ENCODE results near the gene MARK3. TPM values are rescaled to one million over a fixed set of nuclear protein-coding genes. Genes with fewer than 3 reads are reported as not detected.
A peak's percentile ranks its signal among the peaks of the same experiment; 100 is the strongest.

The MARK3 gene
- total RNA-seq, 1 experiment from 2014 or later, result 81.9 TPM

DNA sequence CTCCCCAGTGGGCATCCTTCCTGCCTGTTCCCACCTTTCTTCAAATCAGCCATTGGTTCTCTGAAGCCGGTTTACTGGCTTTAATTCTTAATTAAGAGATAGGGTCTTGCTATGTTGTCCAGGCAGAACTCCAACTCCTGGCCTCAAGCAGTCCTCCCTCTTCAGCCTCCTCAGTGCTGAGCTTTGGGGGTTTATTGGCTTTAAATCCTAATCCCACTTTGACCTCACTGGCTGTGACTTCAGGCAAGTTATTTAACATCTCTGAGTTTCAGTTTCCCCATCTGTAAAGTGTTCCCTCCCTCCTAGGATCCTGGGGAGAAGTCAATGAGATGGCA lies 141.7 kb downstream of the MARK3 start:
- Histone ChIP-seq H4K8ac (replicated peaks; ENCODE audit: insufficient read length, low read depth, low read length) (no peak overlapping the region), H3T11ph (ENCODE audit: low read length) (no peak overlapping the region), H4K91ac (ENCODE audit: insufficient read length, low read depth, low read length) (no peak overlapping the region), H3K27ac (ENCODE audit: insufficient read length, low read depth, low read length) (no peak overlapping the region), H3K27me3 (ENCODE audit: insufficient read depth, low read length) (peaks cover 7% of the 10 kb centered on the region; the same call in 1 of the 2 replicates), H3K14ac (ENCODE audit: insufficient read depth, low read length) (no peak overlapping the region), H4K5ac (ENCODE audit: insufficient read length, low read depth, low read length) (no peak overlapping the region), H2BK12ac (ENCODE audit: insufficient read length, low read depth, low read length) (no peak overlapping the region), H2AFZ (ENCODE audit: low read length) (no peak overlapping the region), H3K9me3 (ENCODE audit: control insufficient read depth, low read depth, low read length) (no peaks in the 10 kb centered on the region), H3K23me2 (ENCODE audit: insufficient read length, low read depth, low read length, poor library complexity, severe bottlenecking) (peaks cover 14% of the 10 kb centered on the region), H2BK15ac (ENCODE audit: low read depth, low read length) (no peak overlapping the region), H3K23ac (ENCODE audit: insufficient read length, low read depth, low read length) (no peak overlapping the region), H2BK120ac (ENCODE audit: low read depth, low read length, poor library complexity, severe bottlenecking) (no peak overlapping the region), H3K79me2 (ENCODE audit: insufficient read depth, low read length) (peaks cover 10% of the 10 kb centered on the region; the same call in 1 of the 2 replicates), H3K18ac (ENCODE audit: insufficient read length, low read depth, low read length) (no peak overlapping the region), H3K4ac (ENCODE audit: low read depth, low read length) (no peak overlapping the region), H4K20me1 (ENCODE audit: control insufficient read depth, insufficient read depth, insufficient read length) (peaks cover 4% of the 10 kb centered on the region), H3K56ac (ENCODE audit: insufficient read length, low read depth, low read length) (no peak overlapping the region), H3K4me1 (ENCODE audit: insufficient read depth, low read length) (no peaks in the 10 kb centered on the region; the same call in 1 of the 2 replicates), H2AK5ac (ENCODE audit: insufficient read length, low read length) (no peak overlapping the region), H2BK5ac (ENCODE audit: insufficient read length, low read length) (no peak overlapping the region), H2BK20ac (ENCODE audit: low read depth, low read length, poor library complexity, severe bottlenecking) (no peak overlapping the region), H3K79me1 (ENCODE audit: insufficient read depth, low read depth, low read length, poor library complexity, severe bottlenecking) (peaks cover 13% of the 10 kb centered on the region), H3K4me2 (ENCODE audit: insufficient read depth, insufficient read length, low read length) (no peak overlapping the region), H3K9ac (ENCODE audit: extremely low read depth, insufficient read length, low read length) (no peak overlapping the region)
- H3K36me3 Mint-ChIP-seq (ENCODE audit: insufficient read depth in 1 of 3, low read depth in 3 of 3), result peaks cover 1 to 8% (median 4%) of the 10 kb centered on the region in 3 experiments; a peak in 5 of 7 replicates
- WGBS (ENCODE audit: extremely low coverage, insufficient read length, low lambda C conversion rate), result no CpG with 5 or more reads among the region's 1 CpG
- TF ChIP-seq, protein P1, sequence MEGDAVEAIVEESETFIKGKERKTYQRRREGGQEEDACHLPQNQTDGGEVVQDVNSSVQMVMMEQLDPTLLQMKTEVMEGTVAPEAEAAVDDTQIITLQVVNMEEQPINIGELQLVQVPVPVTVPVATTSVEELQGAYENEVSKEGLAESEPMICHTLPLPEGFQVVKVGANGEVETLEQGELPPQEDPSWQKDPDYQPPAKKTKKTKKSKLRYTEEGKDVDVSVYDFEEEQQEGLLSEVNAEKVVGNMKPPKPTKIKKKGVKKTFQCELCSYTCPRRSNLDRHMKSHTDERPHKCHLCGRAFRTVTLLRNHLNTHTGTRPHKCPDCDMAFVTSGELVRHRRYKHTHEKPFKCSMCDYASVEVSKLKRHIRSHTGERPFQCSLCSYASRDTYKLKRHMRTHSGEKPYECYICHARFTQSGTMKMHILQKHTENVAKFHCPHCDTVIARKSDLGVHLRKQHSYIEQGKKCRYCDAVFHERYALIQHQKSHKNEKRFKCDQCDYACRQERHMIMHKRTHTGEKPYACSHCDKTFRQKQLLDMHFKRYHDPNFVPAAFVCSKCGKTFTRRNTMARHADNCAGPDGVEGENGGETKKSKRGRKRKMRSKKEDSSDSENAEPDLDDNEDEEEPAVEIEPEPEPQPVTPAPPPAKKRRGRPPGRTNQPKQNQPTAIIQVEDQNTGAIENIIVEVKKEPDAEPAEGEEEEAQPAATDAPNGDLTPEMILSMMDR (conservative IDR thresholded peaks at IDR 0.05), result no peak
- H3K27me3 Mint-ChIP-seq (ENCODE audit: low read depth), result peaks cover 35% of the 10 kb centered on the region
- peak overlapping the region in 1 of 3 experiments; percentile 44; a peak in 1 of 7 replicates for H3K27ac Mint-ChIP-seq
- peaks cover 4 to 5% of the 10 kb centered on the region in 2 experiments; a peak in 4 of 5 replicates for H3K9me3 Mint-ChIP-seq
- no peak for DNase-seq
- H3K4me1 Mint-ChIP-seq, result peaks cover 18 to 41% of the 10 kb centered on the region in 2 experiments
- H3K4me3 Mint-ChIP-seq, result peak overlapping the region in 1 of 2 experiments; percentile 62; a peak in 2 of 5 replicates

Data from H9 (cell line).